HFF-Myc (cell line): ENCODE results near the gene SEC24D.

Experiments
- DNase-seq: peaks from one replicate; pipeline ENCODE4 v3.0.0-alpha.2; 2011; ENCODE audit warnings: low read depth; ENCODE audit errors: extremely low read depth
- H3K4me3 ChIP-seq: replicated peaks from 2 replicates; pipeline ENCODE4 v1.5.1; 2011; ENCODE audit warnings: low read depth, mild to moderate bottlenecking, control low read depth, low read length
- TF ChIP-seq, protein P1 (sequence below): IDR thresholded peaks from 2 replicates; pipeline ENCODE4 v1.5.1; 2012; ENCODE audit warnings: mild to moderate bottlenecking, low read depth, low read length, control low read depth; ENCODE audit errors: missing control alignments

SEC24D gene

DNA sequence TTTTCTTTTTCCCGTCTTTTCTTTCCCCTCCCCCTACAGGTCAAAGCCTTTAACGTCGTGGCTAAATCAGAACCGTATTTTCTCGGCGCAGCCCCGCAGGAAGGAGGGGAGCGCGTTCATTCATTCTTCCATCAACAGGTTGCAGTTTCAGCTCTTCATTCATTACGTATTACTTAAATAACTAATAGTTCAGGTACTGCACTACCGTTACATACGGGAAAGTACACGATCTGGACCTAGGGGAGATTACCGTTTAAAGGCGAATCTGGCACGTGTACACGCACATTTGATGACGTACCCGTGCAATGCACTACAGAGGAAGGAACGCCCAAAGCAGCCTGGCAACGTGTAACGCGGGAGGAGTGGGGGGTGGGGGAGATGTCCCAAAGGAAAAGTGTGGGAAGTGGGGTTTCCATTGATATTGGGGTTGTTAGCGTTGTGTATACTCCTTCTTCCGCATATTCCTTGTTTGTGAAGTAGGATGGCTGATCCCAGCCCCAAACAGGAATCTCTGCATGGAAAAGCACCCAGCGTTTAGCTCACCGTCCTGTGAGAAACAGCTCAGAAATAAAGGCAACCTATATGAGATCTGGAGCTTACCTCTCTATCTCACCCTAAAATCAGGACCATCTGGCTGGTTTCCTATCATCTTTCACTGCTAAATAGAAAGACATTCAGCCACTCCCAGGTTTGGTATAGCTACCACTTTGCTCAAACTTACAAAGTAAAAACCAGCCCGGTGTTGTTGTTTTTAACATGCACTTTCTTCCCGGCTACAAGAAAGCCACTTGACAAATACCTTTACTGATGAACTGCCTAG is 585 bp upstream of the SEC24D start:
- TF ChIP-seq, protein P1, sequence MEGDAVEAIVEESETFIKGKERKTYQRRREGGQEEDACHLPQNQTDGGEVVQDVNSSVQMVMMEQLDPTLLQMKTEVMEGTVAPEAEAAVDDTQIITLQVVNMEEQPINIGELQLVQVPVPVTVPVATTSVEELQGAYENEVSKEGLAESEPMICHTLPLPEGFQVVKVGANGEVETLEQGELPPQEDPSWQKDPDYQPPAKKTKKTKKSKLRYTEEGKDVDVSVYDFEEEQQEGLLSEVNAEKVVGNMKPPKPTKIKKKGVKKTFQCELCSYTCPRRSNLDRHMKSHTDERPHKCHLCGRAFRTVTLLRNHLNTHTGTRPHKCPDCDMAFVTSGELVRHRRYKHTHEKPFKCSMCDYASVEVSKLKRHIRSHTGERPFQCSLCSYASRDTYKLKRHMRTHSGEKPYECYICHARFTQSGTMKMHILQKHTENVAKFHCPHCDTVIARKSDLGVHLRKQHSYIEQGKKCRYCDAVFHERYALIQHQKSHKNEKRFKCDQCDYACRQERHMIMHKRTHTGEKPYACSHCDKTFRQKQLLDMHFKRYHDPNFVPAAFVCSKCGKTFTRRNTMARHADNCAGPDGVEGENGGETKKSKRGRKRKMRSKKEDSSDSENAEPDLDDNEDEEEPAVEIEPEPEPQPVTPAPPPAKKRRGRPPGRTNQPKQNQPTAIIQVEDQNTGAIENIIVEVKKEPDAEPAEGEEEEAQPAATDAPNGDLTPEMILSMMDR: no peak
- peak; percentile 63 for DNase-seq
- peak overlapping the region; percentile 75 for H3K4me3 ChIP-seq

DNA sequence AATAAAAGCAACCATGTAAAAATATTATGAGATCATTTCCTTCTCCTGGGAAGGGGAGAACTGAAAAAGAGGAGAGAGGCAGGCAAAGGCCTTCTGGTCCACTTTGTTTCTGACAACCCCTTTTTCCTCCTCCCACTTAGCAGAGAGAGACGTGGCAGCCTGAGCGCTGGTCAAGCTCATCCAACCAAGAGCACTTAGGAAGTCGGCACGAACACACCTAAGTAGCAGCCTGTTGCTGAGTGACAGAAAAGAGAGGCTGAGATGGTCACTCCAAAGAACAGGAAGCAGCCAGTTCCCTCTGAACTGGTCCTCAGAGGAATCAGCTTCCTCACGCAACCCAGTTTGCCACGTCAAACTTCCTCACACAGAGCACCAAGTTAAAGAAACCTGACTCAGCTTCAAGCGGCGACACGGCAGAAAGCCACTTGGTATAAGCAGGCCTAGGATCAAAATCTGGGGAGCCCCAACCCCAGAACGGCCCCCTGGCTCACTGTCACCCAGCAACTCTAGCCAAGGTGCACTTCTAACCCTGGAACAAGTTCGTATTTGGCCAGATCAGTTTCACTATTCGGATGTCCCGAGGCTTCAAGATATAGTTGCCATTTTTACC is 861 bp downstream of the SEC24D start:
- TF ChIP-seq, protein P1: no peak
- peak; percentile 59 for DNase-seq
- peak overlapping the region; percentile 75 for H3K4me3 ChIP-seq

DNA sequence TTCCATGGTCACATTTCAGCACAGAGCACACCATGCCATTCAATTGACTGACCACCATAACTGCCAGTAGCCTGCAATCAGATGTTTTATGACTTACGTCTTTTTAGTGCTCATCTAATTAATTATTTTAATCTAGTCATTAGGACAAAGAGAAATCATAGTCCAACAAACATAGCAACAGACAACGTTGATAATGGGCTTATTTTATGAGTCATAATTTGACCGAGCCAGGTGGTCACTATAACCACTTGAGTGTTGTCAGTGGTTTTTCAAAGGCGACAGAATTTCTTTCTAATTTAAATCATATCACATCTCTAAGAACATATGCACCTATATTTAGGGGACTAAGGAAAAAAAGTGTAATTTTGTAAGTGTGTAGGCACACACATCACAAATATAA is 1.9 kb downstream of the SEC24D start:
- TF ChIP-seq, protein P1: no peak
- no peak for DNase-seq
- H3K4me3 ChIP-seq: peak overlapping the region; percentile 75

DNA sequence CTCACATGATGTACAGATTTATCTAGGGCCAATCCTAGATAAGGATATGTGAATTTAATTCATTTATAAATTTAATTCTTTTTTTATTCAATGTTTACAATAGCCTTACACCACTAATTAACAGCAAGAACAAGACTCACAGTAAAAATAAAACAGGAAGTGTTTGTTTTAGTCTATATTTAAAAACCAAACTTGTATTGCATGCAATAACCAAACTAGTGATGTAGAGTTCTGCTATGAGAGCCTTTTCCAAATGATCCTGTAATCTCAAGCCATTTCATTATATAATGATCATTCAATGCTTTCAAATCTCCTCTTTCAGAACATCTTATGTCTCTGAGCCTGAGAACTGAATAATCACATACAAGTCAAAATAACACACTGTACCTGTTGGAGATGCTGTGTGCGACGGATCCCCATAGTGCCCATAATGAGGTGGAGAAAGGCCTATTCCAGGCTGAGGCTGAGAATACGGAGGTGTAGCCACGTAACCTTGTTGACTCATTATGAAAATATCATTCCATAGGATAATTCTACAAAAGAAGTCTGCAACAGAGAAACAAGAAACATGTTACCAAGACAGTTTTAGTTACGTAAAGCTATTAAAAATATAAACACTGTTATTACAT is 2.6 kb downstream of the SEC24D start:
- DNase-seq: no peak
- H3K4me3 ChIP-seq: peak overlapping the region; percentile 75; the same call in 1 of the 2 replicates
- TF ChIP-seq, protein P1: no peak

DNA sequence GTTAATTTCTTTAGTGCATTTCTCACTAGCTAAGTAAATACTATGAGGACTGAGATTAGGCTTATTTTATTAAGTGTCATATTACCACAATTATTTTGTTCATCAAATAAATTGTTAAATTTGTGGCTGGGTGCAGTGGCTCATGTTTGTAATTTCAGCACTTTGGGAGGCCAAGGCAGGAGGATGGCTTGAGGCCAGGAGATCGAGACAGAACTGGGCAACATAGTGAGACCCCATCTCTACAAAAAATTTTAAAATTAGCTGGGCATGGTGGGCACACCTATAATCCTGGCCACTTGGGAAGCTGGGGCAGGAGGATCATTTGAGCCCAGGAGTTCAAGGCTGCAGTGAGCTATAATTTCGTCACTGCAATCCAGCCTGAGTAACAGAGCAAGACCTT is 6.8 kb downstream of the SEC24D start:
- TF ChIP-seq, protein P1: no peak
- no peak for DNase-seq
- H3K4me3 ChIP-seq: no peak overlapping the region

DNA sequence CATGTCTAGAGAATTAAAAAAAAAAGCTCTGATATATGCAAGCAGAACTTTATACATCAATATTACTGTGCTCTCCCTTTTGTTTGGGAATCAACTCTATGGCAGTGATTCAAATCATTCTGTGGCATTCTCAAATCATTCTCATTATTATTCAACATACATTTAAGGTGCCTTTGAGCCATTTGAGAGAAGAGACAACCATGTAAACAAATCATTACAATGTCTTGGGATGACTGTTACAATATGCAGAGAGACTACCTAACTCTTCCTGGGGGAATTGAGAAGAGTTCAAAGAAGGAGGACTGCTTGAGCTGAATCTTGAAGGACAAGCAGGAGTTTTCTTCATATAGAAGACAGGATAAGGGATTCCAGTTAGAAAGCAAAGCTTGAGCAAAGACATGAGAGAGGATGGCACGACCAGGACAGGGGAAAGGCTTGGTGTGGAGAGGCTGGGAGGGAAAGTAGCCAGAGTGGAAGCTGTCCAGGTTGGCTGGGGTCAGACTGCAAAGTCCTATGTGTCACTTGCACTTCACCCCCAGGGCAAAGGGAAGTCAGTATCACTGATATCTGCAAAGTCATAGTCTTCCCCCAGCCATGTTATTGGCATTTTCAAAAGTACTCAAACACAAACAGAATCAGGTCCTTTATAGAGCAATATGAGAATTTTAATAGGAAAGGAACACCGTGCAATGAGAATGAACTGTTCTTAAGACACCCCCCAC is 9.0 kb downstream of the SEC24D start:
- DNase-seq: no peak
- TF ChIP-seq, protein P1: no peak
- no peak overlapping the region for H3K4me3 ChIP-seq
